Measurements from ENCODE around the gene DPH6.

DPH6 gene

GRCh38 chr15:35349916-35350315 lies 196.0 kb downstream of the DPH6 start:
- no peak for ATAC-seq
- TF ChIP-seq RARB (CRISPR knock-in tag; IDR thresholded peaks at IDR 0.05), result no peak
- TF ChIP-seq POU6F1 (CRISPR knock-in tag; IDR thresholded peaks at IDR 0.05; ENCODE audit: borderline replicate concordance, low read depth), result no peak
- TF ChIP-seq BACH2 (CRISPR knock-in tag; IDR thresholded peaks at IDR 0.05; ENCODE audit: borderline replicate concordance), result no peak
- TF ChIP-seq CREB5 (CRISPR knock-in tag; IDR thresholded peaks at IDR 0.05; ENCODE audit: low read depth), result no peak
- no peak for TF ChIP-seq ZFP3 (CRISPR knock-in tag; IDR thresholded peaks at IDR 0.05)
- TF ChIP-seq ZNF565 (CRISPR knock-in tag; conservative IDR thresholded peaks at IDR 0.05; ENCODE audit: low read depth), result no peak
- no peak for TF ChIP-seq TSHZ2 (CRISPR knock-in tag; IDR thresholded peaks at IDR 0.05)
- TF ChIP-seq OSR1 (CRISPR knock-in tag; IDR thresholded peaks at IDR 0.05), result no peak
- no peak for TF ChIP-seq ARNTL (CRISPR knock-in tag; IDR thresholded peaks at IDR 0.05; ENCODE audit: borderline replicate concordance, low read depth)
- no peak for TF ChIP-seq TOX (CRISPR knock-in tag; IDR thresholded peaks at IDR 0.05; ENCODE audit: borderline replicate concordance)
- TF ChIP-seq ZFP30 (CRISPR knock-in tag; IDR thresholded peaks at IDR 0.05), result no peak
- TF ChIP-seq CSRNP3 (CRISPR knock-in tag; IDR thresholded peaks at IDR 0.05), result no peak
- TF ChIP-seq CSDC2 (CRISPR knock-in tag; IDR thresholded peaks at IDR 0.05), result no peak
- TF ChIP-seq ZNF8 (CRISPR knock-in tag; IDR thresholded peaks at IDR 0.05), result no peak
- TF ChIP-seq SNAI2 (CRISPR knock-in tag; IDR thresholded peaks at IDR 0.05), result no peak
- no peak for TF ChIP-seq ISL1 (CRISPR knock-in tag; IDR thresholded peaks at IDR 0.05)
- no peak for TF ChIP-seq ZC3H10 (CRISPR knock-in tag; IDR thresholded peaks at IDR 0.05)
- no peak for TF ChIP-seq PPARA (CRISPR knock-in tag; IDR thresholded peaks at IDR 0.05; ENCODE audit: borderline replicate concordance)
- TF ChIP-seq ESRRG (CRISPR knock-in tag; IDR thresholded peaks at IDR 0.05), result no peak
- no peak for TF ChIP-seq GLIS3 (CRISPR knock-in tag; IDR thresholded peaks at IDR 0.05)

- no peak for ATAC-seq
- no peak for TF ChIP-seq ZFP3 (CRISPR knock-in tag; IDR thresholded peaks at IDR 0.05)
- TF ChIP-seq BACH2 (CRISPR knock-in tag; IDR thresholded peaks at IDR 0.05; ENCODE audit: borderline replicate concordance), result no peak
- no peak for TF ChIP-seq ZNF70 (CRISPR knock-in tag; IDR thresholded peaks at IDR 0.05)
These were observed 215.0 kb downstream of the DPH6 start for GRCh38 chr15:35330916-35331315.

- TF ChIP-seq ZNF70 (CRISPR knock-in tag; IDR thresholded peaks at IDR 0.05) (no peak), CSDC2 (CRISPR knock-in tag; IDR thresholded peaks at IDR 0.05) (no peak), ZC3H10 (CRISPR knock-in tag; IDR thresholded peaks at IDR 0.05) (no peak), ZFP30 (CRISPR knock-in tag; IDR thresholded peaks at IDR 0.05) (no peak), PPARA (CRISPR knock-in tag; IDR thresholded peaks at IDR 0.05; ENCODE audit: borderline replicate concordance) (no peak), POU6F1 (CRISPR knock-in tag; IDR thresholded peaks at IDR 0.05; ENCODE audit: borderline replicate concordance, low read depth) (no peak), ZNF565 (CRISPR knock-in tag; conservative IDR thresholded peaks at IDR 0.05; ENCODE audit: low read depth) (no peak), CREB5 (CRISPR knock-in tag; IDR thresholded peaks at IDR 0.05; ENCODE audit: low read depth) (no peak), ARNTL (CRISPR knock-in tag; IDR thresholded peaks at IDR 0.05; ENCODE audit: borderline replicate concordance, low read depth) (no peak)
- no peak for ATAC-seq
These were observed 215.8 kb downstream of the DPH6 start for GRCh38 chr15:35330048-35330695.
